HFF-Myc (cell line): ENCODE measurements around the gene MPC2.

Source experiments
- DNase-seq: peaks from one replicate; pipeline ENCODE4 v3.0.0-alpha.2; 2011; ENCODE audit warnings: low read depth; ENCODE audit errors: extremely low read depth
- H3K4me3 ChIP-seq: replicated peaks from 2 replicates; pipeline ENCODE4 v1.5.1; 2011; ENCODE audit warnings: low read depth, mild to moderate bottlenecking, control low read depth, low read length
- CTCF ChIP-seq: IDR thresholded peaks from 2 replicates; pipeline ENCODE4 v1.5.1; 2012; ENCODE audit warnings: mild to moderate bottlenecking, low read depth, low read length, control low read depth; ENCODE audit errors: missing control alignments

Gene MPC2

GRCh38 chr1:167922611-167923074 lies 14.2 kb downstream of the MPC2 start:
- no peak for TF ChIP-seq CTCF
- no peak for DNase-seq
- no peak overlapping the region for H3K4me3 ChIP-seq

- H3K4me3 ChIP-seq: no peak overlapping the region
- TF ChIP-seq CTCF: no peak
- no peak for DNase-seq
Observed at GRCh38 chr1:167922023-167922422, 14.8 kb downstream of the MPC2 start.

DNA sequence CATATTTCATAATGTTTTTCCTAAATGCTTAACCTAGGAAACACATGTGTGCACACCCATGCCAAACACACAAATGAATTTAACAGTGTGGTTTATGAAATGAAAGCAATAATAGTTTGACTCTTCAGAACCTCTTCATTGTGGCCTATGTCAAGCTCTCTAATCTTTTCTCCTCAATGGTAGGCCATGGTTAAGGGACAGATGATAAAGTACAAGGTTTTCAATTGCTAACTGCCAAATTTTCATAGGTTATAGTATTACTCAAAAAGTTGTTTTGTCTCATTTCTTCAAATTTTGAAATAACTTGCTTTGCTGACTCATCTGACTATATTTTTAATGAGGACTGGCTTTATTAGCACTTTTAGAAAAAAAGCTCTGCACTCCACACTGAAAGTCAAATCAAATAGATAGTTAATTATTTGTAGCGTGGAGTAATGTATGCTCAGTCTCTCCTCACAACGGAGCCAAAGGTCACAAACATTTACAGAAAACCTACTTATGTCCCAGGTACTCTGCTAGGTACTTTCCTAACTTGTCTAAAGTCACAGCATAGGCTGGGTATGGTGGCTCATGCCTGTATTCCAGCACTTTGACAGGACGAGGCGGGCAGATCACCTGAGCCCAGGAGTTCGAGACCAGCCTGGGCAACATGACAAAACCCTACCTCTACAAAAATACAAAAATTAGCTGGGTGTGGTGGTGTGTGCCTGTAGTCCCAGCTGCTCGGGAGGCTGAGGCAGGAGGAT lies 19.9 kb downstream of the MPC2 start:
- no peak for DNase-seq
- no peak for TF ChIP-seq CTCF
- no peak overlapping the region for H3K4me3 ChIP-seq

DNA sequence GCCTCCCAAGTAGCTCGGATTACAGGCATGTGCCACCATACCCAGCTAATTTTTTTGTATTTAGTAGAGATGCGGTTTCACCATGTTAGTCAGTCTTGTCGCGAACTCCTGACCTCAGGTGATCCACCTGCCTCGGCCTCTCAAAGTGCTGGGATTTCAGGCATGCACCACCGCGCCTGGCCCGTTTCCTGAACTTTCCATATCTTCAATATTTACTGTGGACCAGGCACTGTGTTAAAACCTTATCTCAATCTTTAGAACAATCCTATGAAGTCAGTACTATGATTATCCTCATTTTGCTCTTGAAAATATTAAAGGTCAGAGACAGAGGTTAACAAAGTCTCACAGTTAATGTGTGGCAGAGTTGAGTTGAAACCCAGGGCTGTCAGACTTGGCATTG lies 21.3 kb downstream of the MPC2 start:
- DNase-seq: no peak
- no peak overlapping the region for H3K4me3 ChIP-seq
- no peak for TF ChIP-seq CTCF

GRCh38 chr1:167913895-167914496 lies 22.9 kb downstream of the MPC2 start, which contains the start of gene ADCY10:
TSS of gene ADCY10 (minus strand) at chr1:167914134. CDS start at chr1:167905140, 8,994 bp downstream.
- DNase-seq: no peak
- TF ChIP-seq CTCF: no peak
- H3K4me3 ChIP-seq: no peak within 1 kb of the TSS

GRCh38 chr1:167912294-167912693 lies 24.6 kb downstream of the MPC2 start:
- DNase-seq: no peak
- H3K4me3 ChIP-seq: no peak overlapping the region
- no peak for TF ChIP-seq CTCF
